Measurements from ENCODE around the gene EVC. TPM values are rescaled to one million over a fixed set of nuclear protein-coding genes. Genes with fewer than 3 reads are reported as not detected.

EVC gene
- total RNA-seq, 1 experiment from 2014 or later, result 29.0 TPM

DNA sequence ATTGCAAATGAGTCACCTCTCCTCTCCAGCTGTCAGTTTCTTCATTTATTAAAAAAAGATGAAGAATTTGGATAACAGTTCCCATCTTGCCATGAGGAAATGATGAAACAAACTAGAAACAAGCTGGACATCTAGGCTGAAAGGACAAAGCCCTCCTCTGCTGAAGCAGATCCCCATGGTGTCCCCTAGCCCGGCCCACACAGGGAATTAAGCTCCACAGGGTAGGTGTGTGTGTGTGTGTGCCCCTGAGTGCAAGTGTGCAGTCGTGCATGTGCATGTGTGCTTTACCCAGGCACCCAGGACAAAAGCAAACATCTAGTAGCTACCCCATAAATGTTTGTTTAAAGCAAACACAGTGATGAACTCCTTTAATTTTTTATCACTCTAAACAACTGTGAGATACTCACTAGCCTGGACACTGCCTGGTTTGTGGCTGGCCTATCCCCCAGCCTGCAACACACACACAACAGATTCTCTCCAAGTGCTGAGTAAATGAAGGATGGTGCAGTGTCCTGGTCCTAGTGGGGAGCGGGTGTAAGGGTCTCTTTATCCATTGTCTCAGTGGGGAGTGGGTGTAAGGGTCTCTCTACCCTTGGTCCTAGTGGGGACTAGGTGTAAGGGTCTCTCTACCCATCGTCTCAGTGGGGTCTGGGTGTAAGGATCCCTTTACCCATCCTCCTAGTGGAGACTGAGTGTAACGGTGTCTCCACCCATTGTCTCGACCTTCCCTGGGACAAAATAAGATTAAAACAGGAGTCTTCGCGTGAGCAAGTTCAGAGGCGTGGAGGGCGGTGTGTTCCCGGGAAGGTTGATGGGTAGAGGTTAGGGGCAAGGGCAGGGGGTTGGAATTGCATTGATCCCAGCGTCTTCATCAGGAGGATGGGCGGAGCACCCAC lies 688 bp upstream of the EVC start:
- CTCF ChIA-PET, result interaction anchor here (0.6 to 1.1 kb wide), 5 partner anchors 12 to 731 kb away, joined by 3 to 5 read pairs (median 3); no protein-coding TSS in a partner anchor
- DNase-seq (ENCODE audit: unreplicated experiment), result peak; percentile 40
- H3K4me3 Mint-ChIP-seq (ENCODE audit: unreplicated experiment), result peak overlapping the region; percentile 74

DNA sequence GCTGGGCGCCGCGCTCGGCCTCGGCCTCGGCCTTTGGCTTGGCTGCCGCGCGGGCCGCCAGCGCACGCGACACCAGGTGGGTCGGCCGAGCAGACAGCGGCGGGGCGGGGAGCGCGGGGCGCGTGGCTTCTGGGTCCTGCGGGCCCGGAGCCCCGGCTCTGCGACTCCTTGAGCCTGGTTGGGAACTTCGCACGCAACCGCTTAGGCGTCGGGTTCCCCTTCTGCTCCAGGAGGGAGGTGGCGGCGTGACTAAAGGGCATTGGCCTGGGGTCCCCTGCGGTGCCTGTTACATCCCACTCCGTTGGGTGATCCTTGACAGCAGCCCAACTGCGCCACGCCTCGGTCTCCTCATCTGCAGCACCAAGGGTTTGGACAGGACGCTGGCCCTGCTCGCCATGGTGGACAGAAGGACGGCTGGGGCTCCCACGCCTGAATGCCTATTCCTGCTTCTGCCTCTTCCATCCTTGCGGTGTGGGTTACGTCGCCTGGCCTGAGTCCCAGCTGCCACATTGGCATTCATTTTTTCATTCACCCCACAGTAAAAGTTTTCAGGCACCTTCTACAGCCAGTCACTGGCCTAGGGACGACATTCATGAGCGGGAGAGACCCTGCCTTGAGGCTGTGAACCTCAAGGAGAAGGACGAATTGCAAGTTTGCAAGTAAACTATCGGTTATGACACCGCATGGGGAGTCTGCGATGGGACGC lies 631 bp downstream of the EVC start:
- peak overlapping the region; percentile 79 for H3K27ac Mint-ChIP-seq (ENCODE audit: low read depth, unreplicated experiment)
- intact Hi-C loops (cut with micrococcal nuclease), result loop anchor here (1.0 to 10.0 kb wide), 4 partner anchors 47 to 719 kb away; partner anchors contain the start of gene STK32B
- ChIA-PET POLR2A (interaction anchor here (1.0 to 1.2 kb wide), 2 partner anchors 39 to 75 kb away, joined by 4 read pairs; no protein-coding TSS in a partner anchor), CTCF (interaction anchor here (0.7 kb wide), 1 partner anchor 133 kb away, joined by 3 read pairs; no protein-coding TSS in a partner anchor)
- H3K4me3 Mint-ChIP-seq (ENCODE audit: unreplicated experiment), result peak overlapping the region; percentile 74
- BruUV-seq (replicated peaks), result no TSS peak
- peaks cover 32% of the 10 kb centered on the region for H3K4me1 Mint-ChIP-seq (ENCODE audit: insufficient read depth, unreplicated experiment)
- TF ChIP-seq, protein P1, sequence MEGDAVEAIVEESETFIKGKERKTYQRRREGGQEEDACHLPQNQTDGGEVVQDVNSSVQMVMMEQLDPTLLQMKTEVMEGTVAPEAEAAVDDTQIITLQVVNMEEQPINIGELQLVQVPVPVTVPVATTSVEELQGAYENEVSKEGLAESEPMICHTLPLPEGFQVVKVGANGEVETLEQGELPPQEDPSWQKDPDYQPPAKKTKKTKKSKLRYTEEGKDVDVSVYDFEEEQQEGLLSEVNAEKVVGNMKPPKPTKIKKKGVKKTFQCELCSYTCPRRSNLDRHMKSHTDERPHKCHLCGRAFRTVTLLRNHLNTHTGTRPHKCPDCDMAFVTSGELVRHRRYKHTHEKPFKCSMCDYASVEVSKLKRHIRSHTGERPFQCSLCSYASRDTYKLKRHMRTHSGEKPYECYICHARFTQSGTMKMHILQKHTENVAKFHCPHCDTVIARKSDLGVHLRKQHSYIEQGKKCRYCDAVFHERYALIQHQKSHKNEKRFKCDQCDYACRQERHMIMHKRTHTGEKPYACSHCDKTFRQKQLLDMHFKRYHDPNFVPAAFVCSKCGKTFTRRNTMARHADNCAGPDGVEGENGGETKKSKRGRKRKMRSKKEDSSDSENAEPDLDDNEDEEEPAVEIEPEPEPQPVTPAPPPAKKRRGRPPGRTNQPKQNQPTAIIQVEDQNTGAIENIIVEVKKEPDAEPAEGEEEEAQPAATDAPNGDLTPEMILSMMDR (IDR thresholded peaks at IDR 0.05; ENCODE audit: unreplicated experiment), result no peak
- peak; percentile 42 for DNase-seq (ENCODE audit: unreplicated experiment)
- H3K27me3 Mint-ChIP-seq (ENCODE audit: insufficient read depth, unreplicated experiment), result no peaks in the 10 kb centered on the region
- peaks cover 17% of the 10 kb centered on the region for H3K36me3 Mint-ChIP-seq (ENCODE audit: insufficient read depth, unreplicated experiment)
- no peaks in the 10 kb centered on the region for H3K9me3 Mint-ChIP-seq (ENCODE audit: unreplicated experiment)

More for the DNA sequence above, 688 bp upstream of the EVC start:
- POLR2A ChIA-PET, result interaction anchor here (0.6 to 1.2 kb wide), 5 partner anchors 40 to 218 kb away, joined by 3 to 4 read pairs (median 3); no protein-coding TSS in a partner anchor
- BruUV-seq (replicated peaks), result TSS peak; percentile 60
- peak overlapping the region; percentile 11 for H3K27ac Mint-ChIP-seq (ENCODE audit: low read depth, unreplicated experiment)
- no peaks in the 10 kb centered on the region for H3K9me3 Mint-ChIP-seq (ENCODE audit: unreplicated experiment)
- H3K4me1 Mint-ChIP-seq (ENCODE audit: insufficient read depth, unreplicated experiment), result peaks cover 39% of the 10 kb centered on the region
- peaks cover 7% of the 10 kb centered on the region for H3K36me3 Mint-ChIP-seq (ENCODE audit: insufficient read depth, unreplicated experiment)
- H3K27me3 Mint-ChIP-seq (ENCODE audit: insufficient read depth, unreplicated experiment), result no peaks in the 10 kb centered on the region
- TF ChIP-seq, protein P1 (IDR thresholded peaks at IDR 0.05; ENCODE audit: unreplicated experiment), result peak; percentile 35
- intact Hi-C loops (cut with micrococcal nuclease), result loop anchor here (5.0 to 10.0 kb wide), 2 partner anchors 656 to 718 kb away; partner anchors contain the start of gene STK32B

DNA sequence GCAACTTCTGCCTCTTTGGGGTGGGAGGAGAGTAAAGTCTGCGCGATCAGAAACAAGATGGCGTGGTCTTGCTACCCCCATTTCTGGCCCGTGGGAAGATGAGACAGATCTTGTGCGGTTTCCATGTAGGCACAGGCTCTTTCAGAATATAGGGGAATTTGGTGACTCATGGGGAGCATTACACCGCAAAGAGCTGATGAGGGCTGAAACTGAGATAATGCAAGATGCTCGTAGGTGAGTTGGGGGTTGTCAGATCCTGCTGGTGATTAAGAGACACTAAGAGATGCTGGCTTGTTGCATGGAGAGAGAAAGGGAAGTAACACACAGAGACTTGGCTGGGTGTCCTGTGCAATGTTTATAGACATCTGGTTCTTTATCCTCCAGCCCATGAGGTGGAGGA lies 1.5 kb downstream of the EVC start:
- Mint-ChIP-seq H3K27me3 (ENCODE audit: insufficient read depth, unreplicated experiment) (no peaks in the 10 kb centered on the region), H3K36me3 (ENCODE audit: insufficient read depth, unreplicated experiment) (peaks cover 18% of the 10 kb centered on the region), H3K27ac (ENCODE audit: low read depth, unreplicated experiment) (peak overlapping the region; percentile 79), H3K4me1 (ENCODE audit: insufficient read depth, unreplicated experiment) (peaks cover 35% of the 10 kb centered on the region), H3K4me3 (ENCODE audit: unreplicated experiment) (peak overlapping the region; percentile 74), H3K9me3 (ENCODE audit: unreplicated experiment) (no peaks in the 10 kb centered on the region)
- BruUV-seq (replicated peaks), result TSS peak; percentile 39
- peak; percentile 67 for DNase-seq (ENCODE audit: unreplicated experiment)
- ChIA-PET POLR2A (no interaction called here), CTCF (interaction anchor here (1.1 kb wide), 1 partner anchor 12 kb away, joined by 3 read pairs; no protein-coding TSS in a partner anchor)
- TF ChIP-seq, protein P1 (IDR thresholded peaks at IDR 0.05; ENCODE audit: unreplicated experiment), result no peak
- intact Hi-C loops (cut with micrococcal nuclease), result loop anchor here (1.0 to 10.0 kb wide), 3 partner anchors 46 to 720 kb away; partner anchors contain the start of gene STK32B
